Stimulated activated CD4-positive, alpha-beta T cell treated with anti-CD3 and anti-CD28 coated beads, TNF-alpha, amount 100 ng/mL, for 48 hours (primary cell): ENCODE data around the gene ABLIM1.

Experiments
- DNase-seq, 3 donors: peaks; one replicate each; pipeline ENCODE4 v3.0.0-alpha.2; 2020; ENCODE audit warnings: low read depth in 3 of 3

Gene ABLIM1

GRCh38 chr10:114392112-114392835, 265.8 kb downstream of the ABLIM1 start:
- DNase-seq: no peak

GRCh38 chr10:114391599-114391998, 266.5 kb downstream of the ABLIM1 start:
- no peak for DNase-seq

DNA sequence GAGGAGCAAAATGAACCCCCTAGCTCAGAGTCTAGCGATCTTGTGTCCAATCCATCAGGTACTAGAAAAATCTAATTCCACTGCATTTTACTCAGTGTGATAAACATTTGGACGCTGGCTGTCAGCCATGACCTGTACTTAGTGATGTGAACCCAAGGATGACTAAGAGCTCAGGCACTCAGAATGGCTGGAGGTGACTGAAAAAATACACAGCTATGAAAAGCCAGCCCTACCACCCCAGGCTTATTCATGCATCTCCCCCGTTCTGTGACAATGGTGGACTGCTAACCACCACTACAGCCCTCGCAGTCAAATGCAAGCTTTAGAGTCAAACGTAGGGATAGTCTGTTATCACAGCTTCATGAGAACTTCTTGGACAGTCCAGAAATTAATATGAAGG, 268.6 kb downstream of the ABLIM1 start:
- no peak for DNase-seq

- DNase-seq: no peak
These were observed 269.8 kb downstream of the ABLIM1 start for GRCh38 chr10:114388275-114388674.

GRCh38 chr10:114387784-114388183, 270.3 kb downstream of the ABLIM1 start:
- no peak for DNase-seq

GRCh38 chr10:114386452-114386851, 271.6 kb downstream of the ABLIM1 start:
- DNase-seq: no peak

DNA sequence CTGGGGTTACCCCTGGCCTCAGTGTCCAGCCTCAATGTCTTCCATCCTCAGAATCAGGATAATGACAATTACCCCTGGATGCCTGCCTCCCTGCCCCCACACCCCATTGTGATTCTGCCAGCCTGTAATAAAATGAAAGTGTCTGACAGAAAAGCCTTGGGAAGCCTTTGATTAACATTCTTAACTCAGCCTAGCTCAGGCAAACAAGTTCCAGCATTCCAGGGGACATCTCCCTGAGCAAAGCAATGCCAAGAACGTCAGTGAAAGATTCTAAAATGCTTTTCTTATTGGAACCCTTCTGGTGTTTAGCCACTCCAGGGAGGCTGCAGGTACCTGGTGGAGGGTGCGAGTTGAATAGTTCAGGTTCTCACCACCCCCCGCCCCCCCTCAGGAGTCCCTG, 272.5 kb downstream of the ABLIM1 start:
- no peak for DNase-seq

DNA sequence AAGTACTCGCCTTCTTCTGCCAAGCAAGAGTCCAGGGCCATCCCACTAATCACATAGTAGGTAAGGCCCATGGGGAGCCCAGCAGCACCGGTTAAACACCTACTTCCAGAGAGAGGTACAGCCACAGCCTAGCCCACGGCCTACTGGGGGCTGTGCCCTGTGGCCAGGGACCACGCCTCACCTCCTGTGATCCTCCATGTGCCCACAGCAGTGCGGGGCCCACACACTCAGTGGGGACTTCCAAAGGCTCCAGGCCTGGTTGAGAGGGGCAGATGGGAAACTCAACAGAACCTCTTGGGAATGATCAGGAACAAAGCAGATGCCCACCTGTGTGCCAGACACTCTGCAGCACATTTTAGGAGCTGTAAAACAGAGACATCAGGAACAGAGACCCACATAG, 273.5 kb downstream of the ABLIM1 start:
- DNase-seq: no peak

- no peak for DNase-seq
These were observed 273.9 kb downstream of the ABLIM1 start for GRCh38 chr10:114384181-114384580.
